Measurements from ENCODE around the gene CAMK1D. TPM values are rescaled to one million over a fixed set of nuclear protein-coding genes. Genes with fewer than 3 reads are reported as not detected.

CAMK1D gene
- total and polyA plus RNA-seq, 10 of the 15 experiments (the other 5 are each of a cell fraction or from before 2014, with no cell fraction given), result 2.1 to 35.5 (median 14.7) TPM

DNA sequence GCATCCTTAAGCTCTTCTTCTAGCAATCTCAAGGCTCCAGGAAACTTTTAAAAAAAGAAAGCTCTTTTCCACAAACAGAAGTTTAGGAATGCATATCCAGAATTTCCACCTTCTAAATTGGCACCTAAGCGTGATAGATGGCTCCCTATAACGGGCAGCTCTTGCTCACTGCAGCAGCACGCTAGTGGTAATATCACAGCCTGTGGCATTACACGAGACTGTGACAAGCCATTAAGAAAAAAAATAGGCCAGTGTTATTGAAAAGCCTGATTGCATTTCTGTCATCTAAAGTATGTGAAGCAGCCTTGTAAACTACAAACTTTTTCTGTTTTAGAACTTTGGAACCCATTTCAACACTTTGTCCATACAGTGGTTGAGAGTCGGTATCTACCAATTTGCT is 263.8 kb downstream of the CAMK1D start:
- Histone ChIP-seq H3K27ac (ENCODE audit: control insufficient read depth, insufficient read depth) (no peak overlapping the region), H3K27me3 (replicated peaks in 1 of 2; ENCODE audit: control insufficient read depth in 2 of 2, insufficient read depth in 2 of 2, low read length in 1 of 2) (no peaks in the 10 kb centered on the region), H3K9ac (ENCODE audit: control insufficient read depth, insufficient read depth, low read length) (no peak overlapping the region), H4K20me1 (ENCODE audit: control insufficient read depth, insufficient read depth) (no peaks in the 10 kb centered on the region), H2AFZ (ENCODE audit: control insufficient read depth, low read depth, low read length) (no peak overlapping the region), H3K4me2 (ENCODE audit: control insufficient read depth, insufficient read depth) (no peak overlapping the region), H3K4me1 (ENCODE audit: control insufficient read depth, insufficient read depth, low read length) (peaks cover 3% of the 10 kb centered on the region; the same call in 1 of the 2 replicates), H3K36me3 (ENCODE audit: control insufficient read depth in 2 of 2, insufficient read depth in 2 of 2, low read length in 1 of 2) (no peaks in the 10 kb centered on the region), H3K79me2 (ENCODE audit: control insufficient read depth, insufficient read depth, low read length) (no peaks in the 10 kb centered on the region), H3K4me3 (no peak overlapping the region), H3K9me3 (replicated peaks; ENCODE audit: control insufficient read depth, insufficient read depth, low read length) (no peaks in the 10 kb centered on the region; the same call in 2 of the 3 replicates)
- FAIRE-seq (no peak), DNase-seq (ENCODE audit: low read depth, low spot score) (no peak), ATAC-seq (no peak)
- TF ChIP-seq TARDBP (IDR thresholded peaks at IDR 0.05; ENCODE audit: borderline replicate concordance) (no peak), POLR2AphosphoS5 (IDR thresholded peaks at IDR 0.05; ENCODE audit: low read length) (no peak), CBFB (IDR thresholded peaks at IDR 0.05; ENCODE audit: low read depth) (no peak), CHD1 (IDR thresholded peaks at IDR 0.05; ENCODE audit: low read depth, low read length) (no peak), RAD21 (IDR thresholded peaks at IDR 0.05; ENCODE audit: insufficient read depth, low read depth, low read length) (no peak), MTA3 (IDR thresholded peaks at IDR 0.05; ENCODE audit: borderline replicate concordance, low read length) (no peak), SP1 (IDR thresholded peaks at IDR 0.05; ENCODE audit: low read depth, low read length) (no peak), BACH1 (IDR thresholded peaks at IDR 0.05; ENCODE audit: borderline replicate concordance) (no peak), NFXL1 (IDR thresholded peaks at IDR 0.05; ENCODE audit: borderline replicate concordance) (no peak)
- TF ChIP-seq, protein P1, sequence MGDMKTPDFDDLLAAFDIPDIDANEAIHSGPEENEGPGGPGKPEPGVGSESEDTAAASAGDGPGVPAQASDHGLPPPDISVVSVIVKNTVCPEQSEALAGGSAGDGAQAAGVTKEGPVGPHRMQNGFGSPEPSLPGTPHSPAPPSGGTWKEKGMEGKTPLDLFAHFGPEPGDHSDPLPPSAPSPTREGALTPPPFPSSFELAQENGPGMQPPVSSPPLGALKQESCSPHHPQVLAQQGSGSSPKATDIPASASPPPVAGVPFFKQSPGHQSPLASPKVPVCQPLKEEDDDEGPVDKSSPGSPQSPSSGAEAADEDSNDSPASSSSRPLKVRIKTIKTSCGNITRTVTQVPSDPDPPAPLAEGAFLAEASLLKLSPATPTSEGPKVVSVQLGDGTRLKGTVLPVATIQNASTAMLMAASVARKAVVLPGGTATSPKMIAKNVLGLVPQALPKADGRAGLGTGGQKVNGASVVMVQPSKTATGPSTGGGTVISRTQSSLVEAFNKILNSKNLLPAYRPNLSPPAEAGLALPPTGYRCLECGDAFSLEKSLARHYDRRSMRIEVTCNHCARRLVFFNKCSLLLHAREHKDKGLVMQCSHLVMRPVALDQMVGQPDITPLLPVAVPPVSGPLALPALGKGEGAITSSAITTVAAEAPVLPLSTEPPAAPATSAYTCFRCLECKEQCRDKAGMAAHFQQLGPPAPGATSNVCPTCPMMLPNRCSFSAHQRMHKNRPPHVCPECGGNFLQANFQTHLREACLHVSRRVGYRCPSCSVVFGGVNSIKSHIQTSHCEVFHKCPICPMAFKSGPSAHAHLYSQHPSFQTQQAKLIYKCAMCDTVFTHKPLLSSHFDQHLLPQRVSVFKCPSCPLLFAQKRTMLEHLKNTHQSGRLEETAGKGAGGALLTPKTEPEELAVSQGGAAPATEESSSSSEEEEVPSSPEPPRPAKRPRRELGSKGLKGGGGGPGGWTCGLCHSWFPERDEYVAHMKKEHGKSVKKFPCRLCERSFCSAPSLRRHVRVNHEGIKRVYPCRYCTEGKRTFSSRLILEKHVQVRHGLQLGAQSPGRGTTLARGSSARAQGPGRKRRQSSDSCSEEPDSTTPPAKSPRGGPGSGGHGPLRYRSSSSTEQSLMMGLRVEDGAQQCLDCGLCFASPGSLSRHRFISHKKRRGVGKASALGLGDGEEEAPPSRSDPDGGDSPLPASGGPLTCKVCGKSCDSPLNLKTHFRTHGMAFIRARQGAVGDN (IDR thresholded peaks at IDR 0.05), result no peak
- TF ChIP-seq, protein P2, sequence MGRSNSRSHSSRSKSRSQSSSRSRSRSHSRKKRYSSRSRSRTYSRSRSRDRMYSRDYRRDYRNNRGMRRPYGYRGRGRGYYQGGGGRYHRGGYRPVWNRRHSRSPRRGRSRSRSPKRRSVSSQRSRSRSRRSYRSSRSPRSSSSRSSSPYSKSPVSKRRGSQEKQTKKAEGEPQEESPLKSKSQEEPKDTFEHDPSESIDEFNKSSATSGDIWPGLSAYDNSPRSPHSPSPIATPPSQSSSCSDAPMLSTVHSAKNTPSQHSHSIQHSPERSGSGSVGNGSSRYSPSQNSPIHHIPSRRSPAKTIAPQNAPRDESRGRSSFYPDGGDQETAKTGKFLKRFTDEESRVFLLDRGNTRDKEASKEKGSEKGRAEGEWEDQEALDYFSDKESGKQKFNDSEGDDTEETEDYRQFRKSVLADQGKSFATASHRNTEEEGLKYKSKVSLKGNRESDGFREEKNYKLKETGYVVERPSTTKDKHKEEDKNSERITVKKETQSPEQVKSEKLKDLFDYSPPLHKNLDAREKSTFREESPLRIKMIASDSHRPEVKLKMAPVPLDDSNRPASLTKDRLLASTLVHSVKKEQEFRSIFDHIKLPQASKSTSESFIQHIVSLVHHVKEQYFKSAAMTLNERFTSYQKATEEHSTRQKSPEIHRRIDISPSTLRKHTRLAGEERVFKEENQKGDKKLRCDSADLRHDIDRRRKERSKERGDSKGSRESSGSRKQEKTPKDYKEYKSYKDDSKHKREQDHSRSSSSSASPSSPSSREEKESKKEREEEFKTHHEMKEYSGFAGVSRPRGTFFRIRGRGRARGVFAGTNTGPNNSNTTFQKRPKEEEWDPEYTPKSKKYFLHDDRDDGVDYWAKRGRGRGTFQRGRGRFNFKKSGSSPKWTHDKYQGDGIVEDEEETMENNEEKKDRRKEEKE (IDR thresholded peaks at IDR 0.05), result no peak
- intact Hi-C loops (cut with micrococcal nuclease; ENCODE audit: unreplicated experiment), result no loop called here
- RAD21 ChIA-PET (ENCODE audit: unreplicated experiment), result no interaction called here
- POLR2A ChIA-PET, result no interaction called here
- BruUV-seq (replicated peaks), result no TSS peak
- WGBS (ENCODE audit: insufficient coverage, insufficient replicate concordance, low lambda C conversion rate, missing lambda C conversion rate), result 99% methylated on average over 5 of the region's 5 CpGs
- CTCF ChIA-PET, result no interaction called here
- in situ Hi-C loops (cut with MboI), result no loop called here
- SMC1A ChIA-PET (ENCODE audit: uncharacterized antibody, unreplicated experiment), result interaction anchor here (0.9 to 1.3 kb wide), 2 partner anchors 18 to 43 kb away, joined by 3 read pairs; no protein-coding TSS in a partner anchor

Measured in GM12878 (cell line).